AG08395 (cell line): ENCODE results near the gene SHLD1.

ENCODE experiments used
- DNase-seq: peaks from one replicate; pipeline ENCODE4 v3.0.0; 2012; ENCODE audit warnings: mixed read lengths, low spot score

The SHLD1 gene

GRCh38 chr20:5893052-5893451 is 142.9 kb downstream of the SHLD1 start:
- DNase-seq: no peak

GRCh38 chr20:5893621-5894020 is 143.4 kb downstream of the SHLD1 start:
- DNase-seq: no peak

GRCh38 chr20:5895626-5896025 is 145.4 kb downstream of the SHLD1 start:
- DNase-seq: no peak

- no peak for DNase-seq
Observed at GRCh38 chr20:5899444-5899843, 149.2 kb downstream of the SHLD1 start.

GRCh38 chr20:5900908-5901307 is 150.7 kb downstream of the SHLD1 start:
- no peak for DNase-seq

GRCh38 chr20:5908981-5909380 is 158.8 kb downstream of the SHLD1 start:
- no peak for DNase-seq

GRCh38 chr20:5910186-5910585 is 160.0 kb downstream of the SHLD1 start:
- no peak for DNase-seq

GRCh38 chr20:5913166-5913565 is 163.0 kb downstream of the SHLD1 start:
- no peak for DNase-seq
